Loucy (cell line): ENCODE measurements around the gene TNKS1BP1.

Source experiments
- H2AFZ ChIP-seq: fragments of 200-600 bp; sonication (generic); 2 replicates; pipeline ENCODE4 v1.6.0; 2016; ENCODE audit warnings: antibody characterized with exemption, mild to moderate bottlenecking, low read length, moderate library complexity
- H3F3A ChIP-seq: fragments of 200-600 bp; 2 replicates; pipeline ENCODE4 v1.6.0; 2016; ENCODE audit warnings: antibody characterized with exemption, low read depth, mild to moderate bottlenecking
- H3K27me3 ChIP-seq: fragments of 200-600 bp; sonication (generic); 2 replicates; pipeline ENCODE4 v1.6.1; 2014; ENCODE audit warnings: low read length, mild to moderate bottlenecking; ENCODE audit not compliant: insufficient read depth, poor library complexity, severe bottlenecking
- H3K36me3 ChIP-seq: fragments of 200-600 bp; sonication (generic); 2 replicates; pipeline ENCODE4 v1.6.1; 2016; ENCODE audit warnings: low read length; ENCODE audit not compliant: insufficient read depth
- H3K4me1 ChIP-seq: fragments of 200-600 bp; sonication (generic); 2 replicates; pipeline ENCODE4 v1.5.1; 2014; ENCODE audit warnings: low read length, mild to moderate bottlenecking; ENCODE audit not compliant: insufficient read depth, poor library complexity, severe bottlenecking
- H3K4me2 ChIP-seq: fragments of 200-600 bp; sonication (generic); 2 replicates; pipeline ENCODE4 v1.6.0; 2014; ENCODE audit warnings: antibody characterized with exemption, low read length, low read depth, mild to moderate bottlenecking; ENCODE audit not compliant: poor library complexity, severe bottlenecking
- H3K4me3 ChIP-seq: fragments of 200-600 bp; sonication (generic); 2 replicates; pipeline ENCODE4 v1.5.1; 2014; ENCODE audit warnings: low read length, mild to moderate bottlenecking, mixed read lengths; ENCODE audit not compliant: poor library complexity, severe bottlenecking
- H3K79me2 ChIP-seq: fragments of 200-600 bp; sonication (generic); 2 replicates; pipeline ENCODE4 v1.6.1; 2014; ENCODE audit warnings: low read length; ENCODE audit not compliant: insufficient read depth
- H3K9ac ChIP-seq: fragments of 200-600 bp; sonication (generic); 2 replicates; pipeline ENCODE4 v1.6.0; 2014; ENCODE audit warnings: mild to moderate bottlenecking, low read depth, low read length, moderate library complexity; ENCODE audit not compliant: poor library complexity, severe bottlenecking
- H3K9me2 ChIP-seq: fragments of 200-600 bp; sonication (generic); replicated peaks from 2 replicates; pipeline ENCODE4 v1.6.1; 2016; ENCODE audit warnings: low read depth, low read length, mixed read lengths
- H3K9me3 ChIP-seq: fragments of 200-600 bp; sonication (generic); 2 replicates; pipeline ENCODE4 v1.6.1; 2014; ENCODE audit warnings: mild to moderate bottlenecking, antibody characterized with exemption, low read length, low read depth; ENCODE audit not compliant: insufficient read depth
- H4K20me1 ChIP-seq: fragments of 200-600 bp; sonication (generic); 2 replicates; pipeline ENCODE4 v1.6.0; 2014; ENCODE audit warnings: antibody characterized with exemption, low read length, mild to moderate bottlenecking; ENCODE audit not compliant: insufficient read depth, poor library complexity, severe bottlenecking
- EZH2phosphoT487 ChIP-seq: fragments of 200-600 bp; IDR thresholded peaks from 2 replicates; pipeline ENCODE4 v1.6.1; 2018; ENCODE audit warnings: antibody characterized with exemption, mild to moderate bottlenecking, moderate library complexity, borderline replicate concordance
- TF ChIP-seq, protein P1 (sequence below): fragments of 200-600 bp; sonication (generic); conservative IDR thresholded peaks from 2 replicates; pipeline ENCODE4 v1.5.1; 2014; ENCODE audit warnings: mild to moderate bottlenecking, antibody characterized with exemption, low read length

TNKS1BP1 gene

DNA sequence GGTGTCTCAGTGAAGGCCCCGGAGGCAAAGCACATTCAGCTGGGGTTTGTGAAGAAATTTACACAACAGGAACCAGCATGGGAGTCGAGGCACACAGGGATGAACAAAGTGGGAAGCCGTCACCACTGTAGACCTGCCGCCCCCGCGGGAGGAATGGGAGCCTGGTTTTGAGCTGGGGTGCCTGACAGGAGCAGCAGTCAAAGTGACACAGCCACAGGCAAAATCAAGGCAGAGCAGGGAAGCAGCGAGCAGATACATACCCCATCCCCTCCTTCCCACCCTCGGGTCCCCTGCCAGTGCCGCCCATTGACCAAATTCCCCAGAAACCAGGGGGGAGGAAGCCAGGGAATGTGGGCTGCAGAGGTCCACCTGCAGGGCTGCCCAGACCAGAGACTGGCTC lies 34.2 kb upstream of the TNKS1BP1 start:
- Histone ChIP-seq H3K4me1 (peaks cover 32% of the 10 kb centered on the region), H3K4me2 (no peak overlapping the region), H3K9me2 (no peaks in the 10 kb centered on the region), H3K27me3 (no peaks in the 10 kb centered on the region), H3K36me3 (no peaks in the 10 kb centered on the region), H3K79me2 (no peaks in the 10 kb centered on the region), H3K4me3 (no peak overlapping the region), H2AFZ (no peak overlapping the region), H3F3A (peaks cover 9% of the 10 kb centered on the region), H4K20me1 (no peaks in the 10 kb centered on the region), H3K9ac (no peak overlapping the region), H3K9me3 (no peaks in the 10 kb centered on the region)
- TF ChIP-seq, protein P1, sequence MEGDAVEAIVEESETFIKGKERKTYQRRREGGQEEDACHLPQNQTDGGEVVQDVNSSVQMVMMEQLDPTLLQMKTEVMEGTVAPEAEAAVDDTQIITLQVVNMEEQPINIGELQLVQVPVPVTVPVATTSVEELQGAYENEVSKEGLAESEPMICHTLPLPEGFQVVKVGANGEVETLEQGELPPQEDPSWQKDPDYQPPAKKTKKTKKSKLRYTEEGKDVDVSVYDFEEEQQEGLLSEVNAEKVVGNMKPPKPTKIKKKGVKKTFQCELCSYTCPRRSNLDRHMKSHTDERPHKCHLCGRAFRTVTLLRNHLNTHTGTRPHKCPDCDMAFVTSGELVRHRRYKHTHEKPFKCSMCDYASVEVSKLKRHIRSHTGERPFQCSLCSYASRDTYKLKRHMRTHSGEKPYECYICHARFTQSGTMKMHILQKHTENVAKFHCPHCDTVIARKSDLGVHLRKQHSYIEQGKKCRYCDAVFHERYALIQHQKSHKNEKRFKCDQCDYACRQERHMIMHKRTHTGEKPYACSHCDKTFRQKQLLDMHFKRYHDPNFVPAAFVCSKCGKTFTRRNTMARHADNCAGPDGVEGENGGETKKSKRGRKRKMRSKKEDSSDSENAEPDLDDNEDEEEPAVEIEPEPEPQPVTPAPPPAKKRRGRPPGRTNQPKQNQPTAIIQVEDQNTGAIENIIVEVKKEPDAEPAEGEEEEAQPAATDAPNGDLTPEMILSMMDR = no peak
- TF ChIP-seq EZH2phosphoT487 = no peak

DNA sequence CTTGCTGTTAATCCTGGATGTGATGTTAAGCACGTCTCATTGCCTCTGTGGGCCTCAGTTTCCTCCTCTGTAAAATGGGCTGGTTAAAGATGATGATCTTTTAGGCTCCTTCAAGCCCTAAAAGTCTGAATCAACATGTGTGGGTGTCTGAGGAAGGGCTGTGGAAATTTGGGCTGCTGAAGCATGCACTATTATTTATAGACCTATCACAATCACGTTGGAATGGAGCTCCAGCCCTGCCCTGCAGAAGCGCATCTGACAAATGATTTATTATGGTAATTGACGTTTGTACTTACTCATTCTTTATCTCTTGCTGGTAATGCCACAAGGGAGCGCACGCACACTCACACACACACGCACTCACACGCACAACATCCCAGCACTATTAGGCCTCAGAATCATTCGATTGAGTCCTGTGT lies 33.8 kb upstream of the TNKS1BP1 start:
- Histone ChIP-seq H3K79me2 (no peaks in the 10 kb centered on the region), H3K4me1 (peaks cover 37% of the 10 kb centered on the region), H3K9me3 (no peaks in the 10 kb centered on the region), H3K4me2 (no peak overlapping the region), H3K4me3 (no peak overlapping the region), H4K20me1 (no peaks in the 10 kb centered on the region), H3F3A (peaks cover 12% of the 10 kb centered on the region), H3K36me3 (no peaks in the 10 kb centered on the region), H3K27me3 (no peaks in the 10 kb centered on the region), H2AFZ (no peak overlapping the region), H3K9ac (no peak overlapping the region), H3K9me2 (no peaks in the 10 kb centered on the region)
- TF ChIP-seq EZH2phosphoT487 = no peak
- TF ChIP-seq, protein P1 = no peak

DNA sequence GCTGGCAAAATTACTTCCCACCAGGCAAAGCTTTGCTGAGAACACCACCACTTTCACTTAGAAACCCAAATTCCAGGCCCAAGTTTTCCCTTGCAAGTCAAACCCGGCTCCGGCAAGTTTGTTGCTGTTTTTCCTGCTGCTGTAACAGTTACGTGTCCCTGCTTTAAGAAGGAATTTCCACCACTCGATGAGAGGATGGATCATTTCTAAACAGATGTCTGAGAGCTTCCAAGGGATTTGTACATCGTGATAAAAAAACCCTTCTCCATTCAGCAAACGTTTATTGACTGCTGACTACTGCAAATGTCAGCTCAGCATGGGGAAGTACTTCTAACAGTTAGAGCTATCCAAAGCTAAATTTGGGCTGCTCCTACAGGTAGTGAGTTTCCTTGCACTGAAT lies 33.1 kb upstream of the TNKS1BP1 start:
- Histone ChIP-seq H2AFZ (0 out of 2 replicates have a peak overlapping the region, but pooled peaks have one; percentile 30), H3K27me3 (no peaks in the 10 kb centered on the region), H4K20me1 (no peaks in the 10 kb centered on the region), H3K9ac (peak overlapping the region; percentile 34), H3K9me2 (no peaks in the 10 kb centered on the region), H3F3A (peaks cover 12% of the 10 kb centered on the region), H3K79me2 (no peaks in the 10 kb centered on the region), H3K4me3 (no peak overlapping the region), H3K36me3 (no peaks in the 10 kb centered on the region), H3K4me1 (peaks cover 43% of the 10 kb centered on the region), H3K4me2 (no peak overlapping the region), H3K9me3 (no peaks in the 10 kb centered on the region)
- TF ChIP-seq, protein P1 = no peak
- TF ChIP-seq EZH2phosphoT487 = no peak
